Mucosa of descending colon (tissue), 3 donors: Measurements from ENCODE around the gene AACS. TPM values are rescaled to one million over a fixed set of nuclear protein-coding genes. Genes with fewer than 3 reads are reported as not detected.

Source experiments
- ATAC-seq: fragments of 200-7000 bp; cut with Tn5 transposase; one replicate; pipeline ENCODE4 v1.9.1; 2020; ENCODE audit warnings: mild to moderate bottlenecking, moderate library complexity
- DNase-seq, 3 donors: peaks; one replicate each; pipeline ENCODE4 v3.0.0-alpha.2; 2020
- H3K36me3 ChIP-seq: fragments of 200-600 bp; one replicate; pipeline ENCODE4 v1.8.0; 2021; ENCODE audit warnings: low read depth, mild to moderate bottlenecking
- H3K4me1 ChIP-seq: fragments of 200-600 bp; one replicate; pipeline ENCODE4 v1.8.0; 2021; ENCODE audit warnings: low read depth, mild to moderate bottlenecking
- H3K4me3 ChIP-seq: fragments of 200-600 bp; one replicate; pipeline ENCODE4 v1.8.0; 2021; ENCODE audit warnings: mild to moderate bottlenecking
- H3K9me3 ChIP-seq: fragments of 200-600 bp; one replicate; pipeline ENCODE4 v1.8.0; 2021; ENCODE audit warnings: mild to moderate bottlenecking
- intact Hi-C, 2 donors: fragments of 100-400 bp; cut with DNase I in 1 of 2; cut with micrococcal nuclease in 1 of 2; formaldehyde crosslinking; loops; one replicate each; pipeline versions ENCODE4 v1.11.0 to v1.11.1; 2022; cut with DNase I, micrococcal nuclease
- total RNA-seq, 3 donors: library from RNA; stranded (reverse); fragmentation: NEBNext Ultra II Directional in 2 of 3; extraction: Animal tissue kit (Norgen Biotek cat#: 25700) in 2 of 3; gene quantifications; one replicate each; pipeline versions ENCODE4 v1.2.1 to v1.2.4, GENCODE V29; 2021 to 2023
- TF ChIP-seq, protein P1 (sequence below): fragments of 200-600 bp; IDR thresholded peaks from one replicate; pipeline ENCODE4 v1.8.0; 2022; ENCODE audit warnings: antibody characterized with exemption, mild to moderate bottlenecking
- donor health status: DM: no; HTN: no; CAD: no; lungs with moderate emphysema.
- donor health status: DM: no; HTN: no; CAD: no.
- donor health status: DM: no; HTN: yes; CAD: no.

The AACS gene
- total RNA-seq, 3 donors from 2014 or later: 29.0 to 58.4 (median 39.0) TPM

DNA sequence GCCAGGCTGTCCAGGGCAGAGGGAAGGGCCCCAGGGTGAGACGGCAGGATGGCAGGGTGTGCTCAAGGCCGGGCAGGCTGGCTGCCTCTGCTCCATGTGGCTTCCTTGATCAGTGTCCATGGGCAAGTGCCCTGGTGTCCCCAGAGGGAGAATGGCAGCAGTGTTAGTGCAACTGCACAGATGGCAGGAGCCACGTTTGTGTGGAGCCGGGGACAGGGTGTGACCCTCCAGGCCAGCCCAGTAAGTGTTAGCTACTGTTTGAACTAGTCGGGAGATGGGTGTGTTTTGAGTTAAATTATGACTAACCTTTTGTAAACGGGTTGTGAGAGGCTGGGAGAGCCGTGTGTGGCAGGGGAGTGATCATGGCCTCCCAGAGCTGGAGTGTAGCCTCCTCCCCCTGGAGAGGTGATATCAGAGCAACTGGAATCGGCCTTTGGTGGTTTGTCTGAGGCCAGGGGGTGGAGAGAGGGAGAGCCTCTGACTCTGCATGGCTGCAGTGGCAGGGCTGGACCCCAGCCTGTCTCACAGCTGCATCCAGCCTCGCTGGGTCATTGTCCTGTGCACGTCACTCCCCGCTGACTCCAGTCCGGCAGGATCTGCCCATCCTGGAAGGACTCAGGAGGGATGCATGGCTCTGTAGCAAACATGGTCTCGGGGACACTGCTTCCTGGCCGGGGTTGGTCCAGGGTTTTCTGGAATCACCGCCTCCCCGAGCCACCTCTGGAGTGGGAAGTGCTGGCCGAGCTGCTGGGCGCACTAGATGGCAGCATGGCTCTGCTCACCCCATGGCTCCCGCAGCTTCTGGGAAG is 27.8 kb downstream of the AACS start:
- peaks cover 20% of the 10 kb centered on the region for H3K4me1 ChIP-seq
- intact Hi-C loops: no loop called here
- TF ChIP-seq, protein P1, sequence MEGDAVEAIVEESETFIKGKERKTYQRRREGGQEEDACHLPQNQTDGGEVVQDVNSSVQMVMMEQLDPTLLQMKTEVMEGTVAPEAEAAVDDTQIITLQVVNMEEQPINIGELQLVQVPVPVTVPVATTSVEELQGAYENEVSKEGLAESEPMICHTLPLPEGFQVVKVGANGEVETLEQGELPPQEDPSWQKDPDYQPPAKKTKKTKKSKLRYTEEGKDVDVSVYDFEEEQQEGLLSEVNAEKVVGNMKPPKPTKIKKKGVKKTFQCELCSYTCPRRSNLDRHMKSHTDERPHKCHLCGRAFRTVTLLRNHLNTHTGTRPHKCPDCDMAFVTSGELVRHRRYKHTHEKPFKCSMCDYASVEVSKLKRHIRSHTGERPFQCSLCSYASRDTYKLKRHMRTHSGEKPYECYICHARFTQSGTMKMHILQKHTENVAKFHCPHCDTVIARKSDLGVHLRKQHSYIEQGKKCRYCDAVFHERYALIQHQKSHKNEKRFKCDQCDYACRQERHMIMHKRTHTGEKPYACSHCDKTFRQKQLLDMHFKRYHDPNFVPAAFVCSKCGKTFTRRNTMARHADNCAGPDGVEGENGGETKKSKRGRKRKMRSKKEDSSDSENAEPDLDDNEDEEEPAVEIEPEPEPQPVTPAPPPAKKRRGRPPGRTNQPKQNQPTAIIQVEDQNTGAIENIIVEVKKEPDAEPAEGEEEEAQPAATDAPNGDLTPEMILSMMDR: peak; percentile 14
- no peak overlapping the region for H3K4me3 ChIP-seq
- H3K36me3 ChIP-seq: no peaks in the 10 kb centered on the region
- ATAC-seq (peak; percentile 91), DNase-seq (peak; percentile 72 to 83 (median 75))
- H3K9me3 ChIP-seq: no peaks in the 10 kb centered on the region

DNA sequence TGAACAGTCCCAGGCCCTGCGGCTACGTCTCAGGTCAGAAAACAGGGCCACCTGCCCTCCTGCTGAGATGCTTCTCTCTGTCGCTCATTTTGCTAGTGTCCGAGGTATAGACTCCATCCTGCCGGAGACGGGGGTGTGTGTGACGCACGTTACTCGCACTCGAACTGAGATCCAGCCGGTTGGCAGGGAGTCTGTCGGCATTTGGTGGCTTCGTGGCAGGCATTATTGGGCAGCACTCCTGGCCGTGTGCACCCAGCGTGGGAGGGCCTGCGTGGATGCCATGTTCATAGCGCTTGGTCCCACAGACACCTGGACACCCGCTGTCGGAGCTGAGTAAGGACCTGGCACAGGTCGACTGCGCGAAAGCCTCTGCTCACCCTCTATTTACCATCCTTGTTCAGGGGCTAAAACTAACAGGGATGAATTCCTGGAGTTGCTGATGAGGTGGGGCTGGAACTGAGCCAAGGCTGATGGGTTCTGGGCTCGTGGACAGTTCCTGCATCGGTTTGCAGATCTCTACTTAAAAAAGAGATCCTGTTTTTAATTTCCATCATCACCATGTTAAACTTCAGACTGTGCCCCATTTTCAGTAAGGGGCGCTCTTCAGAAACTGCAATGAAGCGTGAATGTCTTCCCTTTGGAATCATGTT is 28.6 kb downstream of the AACS start:
- DNase-seq (peak in 2 of 3 donors; percentile 34 to 51), ATAC-seq (no peak)
- no peaks in the 10 kb centered on the region for H3K36me3 ChIP-seq
- TF ChIP-seq, protein P1: no peak
- H3K4me1 ChIP-seq: peaks cover 20% of the 10 kb centered on the region
- H3K4me3 ChIP-seq: no peak overlapping the region
- intact Hi-C loops: no loop called here
- no peaks in the 10 kb centered on the region for H3K9me3 ChIP-seq

DNA sequence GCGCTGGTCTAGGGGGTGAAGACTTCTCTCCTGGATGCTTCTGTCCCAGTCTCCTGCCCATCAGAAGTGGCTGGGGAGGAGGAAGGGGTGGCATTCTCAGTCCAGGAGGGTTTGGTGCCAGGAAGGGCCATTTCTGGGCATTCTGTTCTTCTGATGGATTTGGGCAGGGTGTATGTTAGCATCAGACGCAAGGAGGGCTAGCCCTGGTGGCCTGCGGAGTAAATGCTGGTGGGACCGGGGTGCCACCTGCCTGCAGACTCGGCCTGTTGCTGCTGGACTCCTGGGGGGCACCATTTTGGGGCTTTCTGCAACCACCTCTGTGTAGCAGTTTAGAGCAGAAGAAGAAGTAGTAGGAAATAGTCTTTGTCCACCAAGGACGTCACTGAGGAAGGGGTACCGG is 31.7 kb downstream of the AACS start:
- TF ChIP-seq, protein P1: no peak
- no peak for ATAC-seq
- H3K4me3 ChIP-seq: no peak overlapping the region
- H3K36me3 ChIP-seq: no peaks in the 10 kb centered on the region
- no peak for DNase-seq
- intact Hi-C loops: no loop called here
- no peaks in the 10 kb centered on the region for H3K9me3 ChIP-seq
- peaks cover 20% of the 10 kb centered on the region for H3K4me1 ChIP-seq

DNA sequence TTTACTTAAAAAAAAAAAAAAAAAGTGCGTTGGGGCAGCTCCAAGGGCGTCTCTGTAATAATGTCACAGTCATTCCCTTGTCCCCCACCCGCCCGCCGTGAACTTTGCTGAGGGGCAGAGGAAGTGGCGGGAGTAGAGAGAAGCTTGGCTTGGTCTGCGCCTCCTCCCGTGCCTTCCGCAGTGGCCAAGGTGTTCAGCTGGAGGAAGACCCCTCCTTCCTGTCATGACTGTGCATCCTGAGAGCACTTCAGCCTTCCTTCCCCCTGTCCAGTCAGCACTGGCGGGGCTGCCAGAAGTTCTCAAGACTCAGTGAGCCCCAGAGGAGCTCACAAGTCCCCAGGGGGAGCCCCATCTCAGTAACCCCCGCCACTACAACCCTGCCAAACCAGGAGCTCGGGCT is 32.2 kb downstream of the AACS start:
- DNase-seq (no peak), ATAC-seq (no peak)
- Histone ChIP-seq H3K4me1 (peaks cover 14% of the 10 kb centered on the region), H3K9me3 (no peaks in the 10 kb centered on the region), H3K36me3 (no peaks in the 10 kb centered on the region), H3K4me3 (no peak overlapping the region)
- TF ChIP-seq, protein P1: no peak
- intact Hi-C loops: no loop called here

DNA sequence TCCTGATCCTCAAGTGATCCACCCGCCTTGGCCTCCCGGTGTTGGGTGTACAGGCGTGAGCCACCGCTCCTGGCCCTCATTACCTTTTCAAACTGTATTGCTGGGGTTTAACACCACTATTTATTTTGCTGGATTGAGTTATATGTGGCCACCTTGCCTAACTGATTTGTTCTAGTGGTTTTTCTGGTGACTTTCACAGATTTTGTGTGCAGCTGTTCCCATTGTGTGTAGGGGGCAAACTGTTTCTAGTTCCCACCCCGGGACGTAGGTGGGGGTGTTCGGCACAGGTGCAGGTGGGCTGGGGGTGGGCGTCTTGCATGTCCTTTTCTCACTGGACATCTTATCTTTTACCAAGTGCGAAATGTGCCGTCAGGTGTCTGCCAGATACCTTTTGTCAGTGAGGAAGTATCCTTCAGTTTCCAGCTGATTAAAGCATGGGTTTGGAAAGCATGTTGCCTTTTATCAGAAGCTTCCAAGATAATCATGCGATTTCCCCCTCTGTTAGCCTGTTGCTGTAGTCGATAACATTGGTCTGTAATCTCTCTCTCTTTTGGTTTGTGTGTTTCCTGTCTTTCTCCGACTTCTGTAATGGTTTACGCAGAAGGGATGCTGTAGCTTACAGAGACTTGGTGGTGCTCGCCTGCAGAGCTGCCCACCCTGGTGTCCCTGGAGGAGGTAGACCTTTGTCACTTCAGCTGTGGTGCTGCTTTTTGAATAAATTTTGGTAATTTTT is 33.6 kb downstream of the AACS start:
- no peaks in the 10 kb centered on the region for H3K9me3 ChIP-seq
- peaks cover 2% of the 10 kb centered on the region for H3K4me1 ChIP-seq
- ATAC-seq (no peak), DNase-seq (no peak)
- TF ChIP-seq, protein P1: no peak
- intact Hi-C loops: no loop called here
- no peaks in the 10 kb centered on the region for H3K36me3 ChIP-seq
- H3K4me3 ChIP-seq: no peak overlapping the region
